Myometrial cell (primary cell): ENCODE results near the gene OR6C4. TPM values are rescaled to one million over a fixed set of nuclear protein-coding genes. Genes with fewer than 3 reads are reported as not detected.

Experiments
- total RNA-seq: library from RNA; depleted of rRNA; stranded (reverse); fragments of >200 nt; gene quantifications from 2 replicates; pipeline ENCODE4 v1.2.3, GENCODE V29; 2015

OR6C4 gene
- total RNA-seq = not detected in 2 replicates

DNA sequence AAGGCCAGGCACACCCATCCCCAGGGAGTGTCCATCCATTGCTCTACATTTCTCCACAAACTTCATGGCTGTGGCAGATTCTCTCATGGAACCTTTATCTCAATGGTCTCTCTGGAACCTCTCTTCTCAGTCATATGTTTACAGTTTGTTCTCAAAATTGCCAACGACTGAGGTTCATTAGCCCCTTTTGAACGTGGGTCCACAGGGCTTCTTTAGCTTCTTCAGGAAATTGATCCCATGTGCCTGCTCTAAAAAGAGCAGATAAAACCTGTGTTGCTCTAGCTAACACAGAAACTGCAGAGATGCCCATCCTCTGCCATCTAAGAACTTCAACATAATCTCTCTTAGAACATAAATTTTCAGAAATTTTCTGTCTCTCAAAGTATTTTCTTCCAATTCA, at the start of gene OR6C4:
TSS of gene OR6C4 (plus strand) at position 301 of the 400 bp plus-strand sequence. CDS start 1,625 bp downstream, outside the sequence.

DNA sequence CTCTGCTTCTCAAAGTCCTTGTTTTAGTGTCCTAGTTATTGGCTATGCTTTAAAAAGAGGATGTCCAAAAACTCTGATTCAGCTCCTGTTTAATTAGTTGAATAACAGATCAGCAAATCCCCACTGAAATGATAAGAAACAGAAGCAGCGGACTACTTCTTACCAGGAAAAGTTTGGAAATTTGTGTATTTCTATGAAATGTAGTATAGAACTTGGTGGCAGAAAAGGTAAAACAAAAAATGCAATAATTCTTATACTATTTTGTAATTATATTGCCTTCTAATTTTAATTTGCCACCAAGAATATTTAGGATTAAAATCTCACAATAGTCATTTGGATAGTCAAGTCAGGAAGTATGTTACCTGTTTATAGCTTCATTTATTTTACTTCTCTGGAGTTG, 22.8 kb downstream of the OR6C4 start, which contains the start of gene OR2AP1:
TSS of gene OR2AP1 (plus strand) at position 301 of the 400 bp plus-strand sequence. CDS start 1,947 bp downstream, outside the sequence.

Other genes starting within 250 kb of the OR6C4 start
- gene OR6C1, start 235.3 kb upstream of the OR6C4 start, total RNA-seq = not detected in 2 replicates
- not detected in 2 replicates for gene OR6C3, start 218.9 kb upstream of the OR6C4 start, total RNA-seq
- gene OR6C75, start 186.6 kb upstream of the OR6C4 start, total RNA-seq = not detected in 2 replicates
- gene OR6C65, start 149.1 kb upstream of the OR6C4 start, total RNA-seq = not detected in 2 replicates
- not detected in 2 replicates for gene OR6C76, start 123.3 kb upstream of the OR6C4 start, total RNA-seq
- gene OR6C2, start 105.5 kb upstream of the OR6C4 start, total RNA-seq = not detected in 2 replicates
- gene OR6C70, start 79.5 kb upstream of the OR6C4 start, total RNA-seq = not detected in 2 replicates
- not detected in 2 replicates for gene OR6C68, start 57.2 kb upstream of the OR6C4 start, total RNA-seq
- gene OR2AP1, start 22.9 kb downstream of the OR6C4 start, total RNA-seq = not detected in 2 replicates
- not detected in 2 replicates for gene OR10P1, start 87.3 kb downstream of the OR6C4 start, total RNA-seq
- gene ITGA7, start 158.3 kb downstream of the OR6C4 start, total RNA-seq = 1.2 and 1.8 TPM in 2 replicates
- gene BLOC1S1, start 166.4 kb downstream of the OR6C4 start, total RNA-seq = 153 and 189 TPM in 2 replicates
- 6.3 and 9.7 TPM in 2 replicates for gene RDH5, start 170.8 kb downstream of the OR6C4 start, total RNA-seq
- 1,567 and 1,598 TPM in 2 replicates for gene CD63, start 179.4 kb downstream of the OR6C4 start, total RNA-seq
- 13.3 and 15.9 TPM in 2 replicates for gene GDF11, start 193.5 kb downstream of the OR6C4 start, total RNA-seq